Transverse colon (tissue), 4 donors: ENCODE measurements around the gene ZNF644.

Experiments
- EP300 ChIP-seq: sonication (generic); formaldehyde crosslinking; IDR thresholded peaks from one replicate; pipeline ENCODE4 v1.6.1; 2017; ENCODE audit warnings: antibody characterized with exemption, low read depth
- POLR2A ChIP-seq: fragments of 450-650 bp; IDR thresholded peaks from one replicate; pipeline ENCODE4 v1.6.1; 2016; ENCODE audit warnings: antibody characterized with exemption, mild to moderate bottlenecking, moderate library complexity
- POLR2AphosphoS5 ChIP-seq, 3 donors: sonication (generic); formaldehyde crosslinking; IDR thresholded peaks; one replicate each; pipeline ENCODE4 v1.6.1; 2016; ENCODE audit warnings: antibody characterized with exemption in 3 of 3
- TF ChIP-seq, protein P1 (sequence below), 5 experiments: fragments of 200-600 bp in 3 of 5; fragments of 450-650 bp in 2 of 5; sonication (generic) in 3 of 5; IDR thresholded peaks; 1 replicate in 2 of 5; 2 replicates in 3 of 5; pipeline ENCODE4 v1.5.1; 2016 to 2017; ENCODE audit warnings: antibody characterized with exemption in 5 of 5, inconsistent platforms in 3 of 5, mild to moderate bottlenecking in 2 of 5, moderate library complexity in 1 of 5

DNA sequence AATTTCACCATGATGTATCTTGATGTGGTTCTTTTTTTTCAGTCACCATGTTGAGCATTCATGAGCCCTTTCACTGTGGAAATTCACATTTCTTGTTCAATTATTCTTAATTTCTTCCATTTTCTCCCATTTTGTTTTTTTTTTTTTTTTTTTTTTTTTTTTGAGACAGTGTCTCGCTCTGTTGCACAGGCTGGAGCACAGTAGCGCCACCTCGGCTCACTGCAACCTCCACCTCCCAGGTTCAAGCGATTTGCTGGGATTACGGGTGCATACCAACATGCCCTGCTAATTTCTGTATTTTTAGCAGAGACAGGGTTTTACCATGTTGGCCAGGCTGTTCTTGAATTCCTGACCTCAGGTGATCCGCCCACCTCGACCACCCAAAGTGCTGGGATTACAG lies 14.7 kb downstream of the ZNF644 start:
- TF ChIP-seq, protein P1, sequence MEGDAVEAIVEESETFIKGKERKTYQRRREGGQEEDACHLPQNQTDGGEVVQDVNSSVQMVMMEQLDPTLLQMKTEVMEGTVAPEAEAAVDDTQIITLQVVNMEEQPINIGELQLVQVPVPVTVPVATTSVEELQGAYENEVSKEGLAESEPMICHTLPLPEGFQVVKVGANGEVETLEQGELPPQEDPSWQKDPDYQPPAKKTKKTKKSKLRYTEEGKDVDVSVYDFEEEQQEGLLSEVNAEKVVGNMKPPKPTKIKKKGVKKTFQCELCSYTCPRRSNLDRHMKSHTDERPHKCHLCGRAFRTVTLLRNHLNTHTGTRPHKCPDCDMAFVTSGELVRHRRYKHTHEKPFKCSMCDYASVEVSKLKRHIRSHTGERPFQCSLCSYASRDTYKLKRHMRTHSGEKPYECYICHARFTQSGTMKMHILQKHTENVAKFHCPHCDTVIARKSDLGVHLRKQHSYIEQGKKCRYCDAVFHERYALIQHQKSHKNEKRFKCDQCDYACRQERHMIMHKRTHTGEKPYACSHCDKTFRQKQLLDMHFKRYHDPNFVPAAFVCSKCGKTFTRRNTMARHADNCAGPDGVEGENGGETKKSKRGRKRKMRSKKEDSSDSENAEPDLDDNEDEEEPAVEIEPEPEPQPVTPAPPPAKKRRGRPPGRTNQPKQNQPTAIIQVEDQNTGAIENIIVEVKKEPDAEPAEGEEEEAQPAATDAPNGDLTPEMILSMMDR (IDR thresholded peaks at IDR 0.05), result no peak
- no peak for TF ChIP-seq POLR2A
- TF ChIP-seq POLR2AphosphoS5 (IDR thresholded peaks at IDR 0.05), result no peak
- no peak for TF ChIP-seq EP300
